Measurements from ENCODE around the gene BGLAP. TPM values are rescaled to one million over a fixed set of nuclear protein-coding genes. Genes with fewer than 3 reads are reported as not detected.

Gene BGLAP
- total RNA-seq, 4 donors from 2014 or later: 0.36 to 3.4 (median 0.69) TPM; not detected in 1

- no peak for DNase-seq (ENCODE audit: low spot score in 2 of 2)
- no peak for TF ChIP-seq CTCF (IDR thresholded peaks at IDR 0.05)
- no peak for TF ChIP-seq POLR2A (IDR thresholded peaks at IDR 0.05)
- WGBS, 2 donors: 92 to 94% methylated on average over 5 of the region's 5 CpGs
- intact Hi-C loops (cut with DNase I; ENCODE audit: low total_unique reads): no loop called here
- H3K4me3 ChIP-seq (ENCODE audit: low read depth, poor library complexity, severe bottlenecking): no peak overlapping the region
These were observed 3.7 kb upstream of the BGLAP start for GRCh38 chr1:156238248-156238647.

GRCh38 chr1:156241311-156241811, 623 bp upstream of the BGLAP start:
- intact Hi-C loops (cut with DNase I; ENCODE audit: low total_unique reads): no loop called here
- TF ChIP-seq POLR2A (IDR thresholded peaks at IDR 0.05): no peak
- no peak for TF ChIP-seq CTCF (IDR thresholded peaks at IDR 0.05)
- no peak overlapping the region for H3K4me3 ChIP-seq (ENCODE audit: low read depth, poor library complexity, severe bottlenecking)
- 46 to 50% methylated on average over 7 to 15 of the region's 15 CpGs for WGBS, 2 donors
- DNase-seq (ENCODE audit: low spot score in 2 of 2): no peak

- no peak for DNase-seq (ENCODE audit: low spot score in 2 of 2)
- H3K4me3 ChIP-seq (ENCODE audit: low read depth, poor library complexity, severe bottlenecking): no peak overlapping the region
- no peak for TF ChIP-seq CTCF (IDR thresholded peaks at IDR 0.05)
- TF ChIP-seq POLR2A (IDR thresholded peaks at IDR 0.05): no peak
- intact Hi-C loops (cut with DNase I; ENCODE audit: low total_unique reads): no loop called here
- WGBS, 2 donors: 63 to 65% methylated on average over 9 to 10 of the region's 10 CpGs
These were observed 754 bp downstream of the BGLAP start for GRCh38 chr1:156242738-156243137.

- TF ChIP-seq CTCF (IDR thresholded peaks at IDR 0.05) (no peak), POLR2A (IDR thresholded peaks at IDR 0.05) (no peak)
- intact Hi-C loops (cut with DNase I; ENCODE audit: low total_unique reads): no loop called here
- 60 to 86% methylated on average over 1 of the region's 2 CpGs for WGBS, 2 donors
- no peak for DNase-seq (ENCODE audit: low spot score in 2 of 2)
- no peak overlapping the region for H3K4me3 ChIP-seq (ENCODE audit: low read depth, poor library complexity, severe bottlenecking)
These were observed 2.1 kb downstream of the BGLAP start for GRCh38 chr1:156244126-156244525.

- H3K4me3 ChIP-seq (ENCODE audit: low read depth, poor library complexity, severe bottlenecking): no peak overlapping the region
- intact Hi-C loops (cut with DNase I; ENCODE audit: low total_unique reads): no loop called here
- WGBS, 2 donors: 70% methylated on average over 17 of the region's 17 CpGs
- no peak for DNase-seq (ENCODE audit: low spot score in 2 of 2)
- TF ChIP-seq CTCF (IDR thresholded peaks at IDR 0.05) (no peak), POLR2A (IDR thresholded peaks at IDR 0.05) (no peak)
These were observed 2.7 kb downstream of the BGLAP start for GRCh38 chr1:156244712-156245111.
